Tibial nerve (tissue), 4 donors: ENCODE measurements around the gene KRTAP10-9. TPM values are rescaled to one million over a fixed set of nuclear protein-coding genes. Genes with fewer than 3 reads are reported as not detected.
"Not testable (repeated sequence)": the region's sequence is repeated elsewhere in the genome, so short reads cannot be mapped to it uniquely, and the experiment has no call there.

Experiments used
- DNase-seq, 2 donors: peaks; one replicate each; pipeline ENCODE4 v3.0.0-alpha.2; 2019; ENCODE audit warnings: low spot score in 2 of 2
- H3K27ac ChIP-seq, 4 donors: fragments of 200-600 bp; sonication (generic) in 3 of 4; one replicate each; pipeline ENCODE4 v1.5.1; 2017 to 2019; ENCODE audit warnings: mild to moderate bottlenecking in 1 of 4
- H3K27me3 ChIP-seq, 2 donors: fragments of 200-600 bp; sonication (generic) in 1 of 2; one replicate each; pipeline versions ENCODE4 v1.5.1 to v1.6.0; 2017 to 2019
- H3K36me3 ChIP-seq, 3 donors: fragments of 200-600 bp; sonication (generic); one replicate each; pipeline ENCODE4 v1.5.1; 2018 to 2019
- H3K4me1 ChIP-seq, 4 donors: fragments of 200-600 bp; sonication (generic) in 3 of 4; one replicate each; pipeline ENCODE4 v1.5.1; 2017 to 2019
- H3K4me3 ChIP-seq, 4 donors: fragments of 200-600 bp; sonication (generic) in 3 of 4; one replicate each; pipeline ENCODE4 v1.5.1; 2017 to 2019; ENCODE audit warnings: mild to moderate bottlenecking in 1 of 4, moderate library complexity in 1 of 4
- H3K9me3 ChIP-seq, 4 donors: fragments of 200-600 bp; sonication (generic) in 3 of 4; one replicate each; pipeline ENCODE4 v1.5.1; 2017 to 2019
- EP300 ChIP-seq, 2 donors: sonication (generic); formaldehyde crosslinking; IDR thresholded peaks; one replicate each; pipeline ENCODE4 v1.6.1; 2017; ENCODE audit warnings: antibody characterized with exemption in 2 of 2, mild to moderate bottlenecking in 1 of 2
- POLR2A ChIP-seq, 2 donors: fragments of 450-650 bp; IDR thresholded peaks; one replicate each; pipeline ENCODE4 v1.6.1; 2017; ENCODE audit warnings: antibody characterized with exemption in 2 of 2, mild to moderate bottlenecking in 2 of 2, moderate library complexity in 2 of 2
- WGBS, 2 donors: methylation state at CpG; one replicate each; pipeline ENCODE4 v1.1.5; 2018; 5-methylcytosine and 5-hydroxymethylcytosine counted together
- total RNA-seq, 4 donors: library from RNA; depleted of rRNA; stranded (reverse); fragments of >200 nt; gene quantifications; one replicate each; pipeline ENCODE4 v1.1.0, GENCODE V29; 2016
- TF ChIP-seq, protein P1 (sequence below), 5 experiments: fragments of 200-600 bp in 3 of 5; fragments of 450-650 bp in 2 of 5; sonication (generic) in 3 of 5; IDR thresholded peaks; one replicate each; pipeline ENCODE4 v1.5.1; 2016 to 2019; ENCODE audit warnings: antibody characterized with exemption in 5 of 5, mild to moderate bottlenecking in 3 of 5, moderate library complexity in 2 of 5

KRTAP10-9 gene, protein sequence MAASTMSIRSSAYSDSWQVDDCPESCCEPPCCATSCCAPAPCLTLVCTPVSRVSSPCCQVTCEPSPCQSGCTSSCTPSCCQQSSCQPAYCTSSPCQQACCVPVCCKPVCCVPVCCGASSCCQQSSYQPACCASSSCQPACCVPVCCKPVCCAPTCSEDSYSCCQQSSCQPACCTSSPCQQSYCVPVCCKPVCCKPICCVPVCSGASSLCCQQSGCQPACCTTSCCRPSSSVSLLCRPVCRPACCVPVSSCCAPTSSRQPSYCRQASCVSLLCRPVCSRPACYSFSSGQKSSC
- total RNA-seq: not detected

DNA sequence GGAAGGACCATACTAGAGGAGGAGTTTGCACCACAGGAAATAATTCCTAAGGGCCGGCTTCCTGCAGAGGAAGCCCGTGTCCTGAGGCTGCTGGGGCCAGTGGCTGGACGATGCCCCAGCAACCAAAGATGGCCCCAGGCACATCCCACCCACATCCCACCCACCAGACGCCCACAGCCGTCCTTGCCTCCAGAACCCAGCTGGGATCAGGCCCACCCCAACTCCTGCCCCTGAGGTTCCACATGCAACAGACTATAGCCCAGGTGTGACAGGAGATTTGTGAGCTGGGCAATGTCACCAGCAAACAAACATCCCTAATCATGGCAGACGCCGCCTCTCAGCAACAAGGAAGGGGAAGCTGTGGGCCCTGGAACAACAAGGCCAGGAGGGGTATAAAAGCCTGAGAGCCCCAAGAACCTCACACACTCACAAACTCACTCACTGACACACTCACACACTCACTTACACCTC is at the start of gene KRTAP10-9:
TSS of gene KRTAP10-9 (plus strand) at position 421 of the 471 bp plus-strand sequence. CDS start 79 bp downstream, outside the sequence.
- H3K36me3 ChIP-seq: no peaks in the 10 kb centered on the region
- no peak for TF ChIP-seq EP300 (IDR thresholded peaks at IDR 0.05)
- TF ChIP-seq POLR2A (IDR thresholded peaks at IDR 0.05): no peak
- TF ChIP-seq, protein P1, sequence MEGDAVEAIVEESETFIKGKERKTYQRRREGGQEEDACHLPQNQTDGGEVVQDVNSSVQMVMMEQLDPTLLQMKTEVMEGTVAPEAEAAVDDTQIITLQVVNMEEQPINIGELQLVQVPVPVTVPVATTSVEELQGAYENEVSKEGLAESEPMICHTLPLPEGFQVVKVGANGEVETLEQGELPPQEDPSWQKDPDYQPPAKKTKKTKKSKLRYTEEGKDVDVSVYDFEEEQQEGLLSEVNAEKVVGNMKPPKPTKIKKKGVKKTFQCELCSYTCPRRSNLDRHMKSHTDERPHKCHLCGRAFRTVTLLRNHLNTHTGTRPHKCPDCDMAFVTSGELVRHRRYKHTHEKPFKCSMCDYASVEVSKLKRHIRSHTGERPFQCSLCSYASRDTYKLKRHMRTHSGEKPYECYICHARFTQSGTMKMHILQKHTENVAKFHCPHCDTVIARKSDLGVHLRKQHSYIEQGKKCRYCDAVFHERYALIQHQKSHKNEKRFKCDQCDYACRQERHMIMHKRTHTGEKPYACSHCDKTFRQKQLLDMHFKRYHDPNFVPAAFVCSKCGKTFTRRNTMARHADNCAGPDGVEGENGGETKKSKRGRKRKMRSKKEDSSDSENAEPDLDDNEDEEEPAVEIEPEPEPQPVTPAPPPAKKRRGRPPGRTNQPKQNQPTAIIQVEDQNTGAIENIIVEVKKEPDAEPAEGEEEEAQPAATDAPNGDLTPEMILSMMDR (IDR thresholded peaks at IDR 0.05): no peak
- H3K27me3 ChIP-seq: peaks cover 0 to 15% of the 10 kb centered on the region in 2 donors
- WGBS, 2 donors: 56 to 100% methylated on average over 2 to 7 of the region's 7 CpGs
- H3K4me3 ChIP-seq: no peak within 1 kb of the TSS
- H3K9me3 ChIP-seq: peaks cover 0 to 63% (median 10%) of the 10 kb centered on the region in 4 donors
- no peak within 1 kb of the TSS for H3K27ac ChIP-seq
- no peak for DNase-seq
- H3K4me1 ChIP-seq: no peaks in the 10 kb centered on the region

DNA sequence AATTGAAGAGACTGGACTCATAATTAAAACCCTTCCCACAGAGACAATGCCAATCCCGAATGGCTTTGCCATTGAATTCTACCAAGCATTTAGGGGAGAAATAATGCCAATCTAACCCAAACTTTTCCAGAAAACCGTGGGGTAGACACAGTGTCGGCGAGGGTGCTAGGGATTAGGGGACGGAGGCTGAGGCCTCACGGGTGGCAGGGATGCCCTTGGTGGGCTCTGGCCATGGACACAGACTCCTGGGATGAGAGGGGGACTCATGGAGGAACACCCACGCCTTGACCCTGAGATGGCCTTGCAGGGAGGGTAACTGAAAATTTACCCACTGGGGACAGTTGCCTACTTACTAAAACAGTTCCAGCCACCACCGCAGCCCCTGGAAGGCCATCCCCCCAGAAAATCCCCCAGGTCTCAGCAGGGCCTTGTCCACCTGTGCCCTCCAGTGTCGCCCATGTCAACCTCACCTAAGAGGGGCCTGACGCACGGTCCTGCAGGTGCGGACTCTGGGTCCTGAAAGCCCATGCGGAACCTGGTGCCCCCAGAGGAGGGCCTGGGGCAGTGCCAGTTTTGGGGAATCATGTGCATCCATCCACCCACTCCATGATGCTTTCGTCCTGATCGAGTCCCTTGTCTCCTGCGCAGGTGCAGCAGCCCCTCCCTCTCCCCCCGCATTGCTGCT is 48.4 kb upstream of the KRTAP10-9 start:
- WGBS, 2 donors: 93 to 94% methylated on average over 13 to 14 of the region's 17 CpGs

DNA sequence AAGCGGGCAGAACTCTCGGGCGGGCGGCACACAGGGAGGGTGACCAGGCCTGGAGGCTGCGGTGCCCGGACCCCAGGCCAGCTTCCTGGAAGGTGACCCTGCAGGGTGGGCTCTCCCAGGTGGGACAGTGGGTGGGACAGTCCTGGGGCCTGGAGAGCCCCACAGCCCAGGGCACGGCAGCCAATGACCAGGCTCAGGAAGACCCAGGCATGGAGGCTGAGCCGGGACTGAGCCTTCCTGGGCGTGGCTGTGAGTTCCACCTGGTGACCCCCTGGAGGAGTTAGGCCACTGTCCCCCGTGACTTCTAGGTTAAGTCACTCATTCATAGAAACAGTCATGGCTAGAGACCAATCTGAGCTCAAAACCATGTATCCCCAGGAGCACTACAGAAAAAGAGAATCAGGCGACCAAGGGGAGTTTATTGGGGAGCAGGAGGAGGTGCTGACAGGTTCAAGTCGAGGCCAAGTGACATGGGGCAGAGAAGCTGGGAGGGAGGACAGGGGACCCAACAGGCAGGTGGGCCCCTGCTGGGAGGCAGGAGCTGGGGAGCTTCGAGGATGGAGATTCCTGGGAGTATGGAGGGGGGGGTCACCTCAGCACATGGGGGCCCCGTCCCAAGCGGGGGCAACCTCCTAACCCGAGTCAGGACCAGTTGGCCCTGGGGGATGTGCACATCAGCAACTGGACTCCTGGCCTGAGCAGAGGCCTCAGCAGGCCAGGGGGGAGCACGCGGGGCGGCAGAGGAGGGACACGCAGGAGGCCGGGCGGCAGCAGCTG is 47.6 kb upstream of the KRTAP10-9 start:
- 67 to 80% methylated on average over 14 to 20 of the region's 22 CpGs for WGBS, 2 donors
- no peak for DNase-seq
- no peaks in the 10 kb centered on the region for H3K4me1 ChIP-seq
- no peak overlapping the region for H3K27ac ChIP-seq
- H3K4me3 ChIP-seq: no peak overlapping the region
- no peaks in the 10 kb centered on the region for H3K27me3 ChIP-seq
- peaks cover 0 to 64% (median 3%) of the 10 kb centered on the region in 4 donors for H3K9me3 ChIP-seq
- no peak for TF ChIP-seq POLR2A (IDR thresholded peaks at IDR 0.05)
- H3K36me3 ChIP-seq: no peaks in the 10 kb centered on the region

More for the DNA sequence above, 48.4 kb upstream of the KRTAP10-9 start:
- Histone ChIP-seq H3K27me3 (no peaks in the 10 kb centered on the region), H3K4me1 (no peaks in the 10 kb centered on the region), H3K36me3 (no peaks in the 10 kb centered on the region), H3K9me3 (peaks cover 0 to 64% (median 3%) of the 10 kb centered on the region in 4 donors), H3K27ac (no peak overlapping the region), H3K4me3 (no peak overlapping the region)
- TF ChIP-seq, protein P1 (IDR thresholded peaks at IDR 0.05): no peak
- no peak for TF ChIP-seq POLR2A (IDR thresholded peaks at IDR 0.05)
- TF ChIP-seq EP300 (IDR thresholded peaks at IDR 0.05): no peak
- no peak for DNase-seq

DNA sequence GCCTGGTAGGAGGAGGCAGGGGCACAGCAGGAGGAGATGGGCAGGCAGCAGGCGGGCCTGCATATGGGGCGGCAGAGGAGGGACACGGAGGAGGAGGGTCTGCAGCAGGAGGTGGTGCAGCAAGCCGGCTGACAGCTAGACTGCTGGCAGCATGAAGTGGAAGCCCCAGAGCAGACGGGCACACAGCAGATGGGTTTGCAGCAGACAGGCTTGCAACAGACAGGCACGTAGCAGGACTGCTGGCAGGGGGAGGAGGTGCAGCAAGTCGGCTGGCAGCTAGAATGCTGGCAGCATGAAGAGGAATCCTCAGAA is 47.1 kb upstream of the KRTAP10-9 start:
- peaks cover 0 to 64% (median 3%) of the 10 kb centered on the region in 4 donors for H3K9me3 ChIP-seq
- no peaks in the 10 kb centered on the region for H3K36me3 ChIP-seq
- no peak overlapping the region for H3K27ac ChIP-seq
- 69 to 75% methylated on average over 7 of the region's 7 CpGs for WGBS, 2 donors
- H3K4me1 ChIP-seq: no peaks in the 10 kb centered on the region
- TF ChIP-seq, protein P1 (IDR thresholded peaks at IDR 0.05): no peak
- TF ChIP-seq EP300 (IDR thresholded peaks at IDR 0.05) (no peak), POLR2A (IDR thresholded peaks at IDR 0.05) (no peak)
- no peak for DNase-seq
- H3K4me3 ChIP-seq: no peak overlapping the region
- no peaks in the 10 kb centered on the region for H3K27me3 ChIP-seq

DNA sequence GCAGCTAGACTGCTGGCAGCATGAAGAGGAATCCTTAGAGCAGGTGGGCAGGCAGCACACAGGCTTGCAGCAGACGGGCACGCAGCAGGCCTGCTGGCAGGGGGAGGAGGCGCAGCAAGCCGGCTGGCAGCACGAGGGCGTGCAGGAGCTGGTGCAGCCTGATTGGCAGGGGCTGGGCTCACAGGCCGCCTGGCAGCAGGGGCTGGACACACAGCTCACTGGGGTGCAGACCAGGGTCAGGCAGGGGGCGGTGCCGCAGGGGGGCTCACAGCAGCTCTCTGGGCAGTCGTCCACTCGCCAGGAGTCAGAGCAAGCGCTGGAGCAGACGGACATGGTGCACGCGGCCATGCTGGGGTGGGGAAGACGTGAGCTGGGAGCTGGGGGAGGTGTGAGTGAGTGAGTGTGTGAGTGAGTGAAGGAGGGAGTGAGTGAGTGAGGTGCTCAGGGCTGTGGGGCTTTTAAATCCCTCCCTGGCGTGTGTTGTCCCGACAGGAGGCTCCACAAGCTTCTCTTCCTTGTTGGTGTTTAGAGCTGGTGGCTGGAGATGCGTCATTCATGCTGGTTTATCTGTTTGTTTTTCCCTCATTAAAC is 46.6 kb upstream of the KRTAP10-9 start, which contains the start of gene KRTAP10-5:
TSS of gene KRTAP10-5 (minus strand) at position 374 of the 591 bp plus-strand sequence. CDS start at position 348, 26 bp downstream.
- 47 to 57% methylated on average over 18 of the region's 19 CpGs for WGBS, 2 donors
- H3K4me3 ChIP-seq, H3K36me3 ChIP-seq, DNase-seq, H3K27me3 ChIP-seq, H3K4me1 ChIP-seq, H3K27ac ChIP-seq: not testable (repeated sequence)
- peaks cover 0 to 64% (median 3%) of the 10 kb centered on the region in 4 donors for H3K9me3 ChIP-seq
